Prostate gland (tissue), 2 donors: ENCODE data around the gene TBC1D7. TPM values are rescaled to one million over a fixed set of nuclear protein-coding genes. Genes with fewer than 3 reads are reported as not detected.
"Not testable (repeated sequence)": the region's sequence is repeated elsewhere in the genome, so short reads cannot be mapped to it uniquely, and the experiment has no call there.

Experiments used
- DNase-seq: peaks from one replicate; pipeline ENCODE4 v3.0.0-alpha.2; 2019; ENCODE audit warnings: low spot score
- H3K27ac ChIP-seq, 2 donors: fragments of 200-600 bp; sonication (generic); 2 replicates each; pipeline ENCODE4 v1.5.1; 2017 to 2019
- H3K27me3 ChIP-seq: fragments of 200-600 bp; sonication (generic); replicated peaks from 2 replicates; pipeline ENCODE4 v1.5.1; 2019; ENCODE audit not compliant: insufficient read depth
- H3K36me3 ChIP-seq, 2 donors: fragments of 200-600 bp; sonication (generic); 1 replicate in 1 of 2; 2 replicates in 1 of 2; pipeline versions ENCODE4 v1.5.1 to v1.8.1; 2017 to 2019
- H3K4me1 ChIP-seq: fragments of 200-600 bp; sonication (generic); replicated peaks from 2 replicates; pipeline ENCODE4 v1.5.1; 2019
- H3K4me3 ChIP-seq, 2 donors: fragments of 200-600 bp; sonication (generic); 2 replicates each; pipeline ENCODE4 v1.5.1; 2017 to 2019
- H3K9me3 ChIP-seq: fragments of 200-600 bp; sonication (generic); 2 replicates; pipeline ENCODE4 v1.5.1; 2017
- POLR2A ChIP-seq: fragments of 450-650 bp; IDR thresholded peaks from one replicate; pipeline ENCODE4 v1.6.1; 2016; ENCODE audit warnings: antibody characterized with exemption, mild to moderate bottlenecking
- POLR2AphosphoS5 ChIP-seq: sonication (generic); formaldehyde crosslinking; IDR thresholded peaks from one replicate; pipeline ENCODE4 v1.6.1; 2017; ENCODE audit warnings: antibody characterized with exemption
- WGBS: methylation state at CpG from one replicate; pipeline ENCODE4 v1.1.5; 2018; 5-methylcytosine and 5-hydroxymethylcytosine counted together
- intact Hi-C: fragments of 100-400 bp; cut with DNase I; formaldehyde crosslinking; loops from one replicate; pipeline ENCODE4 v1.14.2; 2022
- total RNA-seq, 2 donors: library from RNA; depleted of rRNA; stranded (reverse); fragments of >200 nt; gene quantifications; one replicate each; pipeline ENCODE4 v1.1.0, GENCODE V29; 2016
- TF ChIP-seq, protein P1 (sequence below), 4 experiments: fragments of 200-600 bp in 2 of 4; fragments of 450-650 bp in 2 of 4; sonication (generic) in 2 of 4; IDR thresholded peaks; 1 replicate in 3 of 4; 2 replicates in 1 of 4; pipeline ENCODE4 v1.5.1; 2016 to 2019; ENCODE audit warnings: antibody characterized with exemption in 4 of 4, mild to moderate bottlenecking in 2 of 4, moderate library complexity in 2 of 4

Gene TBC1D7
- total RNA-seq, 2 donors from 2014 or later = 11.6 to 27.9 TPM

DNA sequence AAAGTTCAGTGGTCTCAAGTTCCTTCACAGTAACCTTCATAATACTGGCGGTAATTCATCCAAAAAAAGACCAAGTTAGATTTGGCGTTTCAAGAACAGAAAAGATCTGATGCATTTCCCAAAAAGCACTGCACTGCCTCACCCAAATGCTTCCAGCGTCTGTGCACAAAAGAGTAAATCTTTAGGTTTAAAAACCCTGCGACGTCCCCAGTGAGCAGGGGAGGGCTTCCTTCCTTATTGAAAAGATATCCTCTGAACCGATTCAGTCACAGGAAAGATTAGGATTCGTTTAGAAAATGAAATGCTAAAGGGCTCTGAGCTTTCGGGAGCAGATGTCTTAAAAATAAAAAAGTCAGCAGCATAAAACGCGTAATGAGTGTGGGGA, 654 bp downstream of the TBC1D7 start:
- H3K4me1 ChIP-seq = no peaks in the 10 kb centered on the region
- TF ChIP-seq POLR2AphosphoS5 = no peak
- no peak for TF ChIP-seq POLR2A
- TF ChIP-seq, protein P1, sequence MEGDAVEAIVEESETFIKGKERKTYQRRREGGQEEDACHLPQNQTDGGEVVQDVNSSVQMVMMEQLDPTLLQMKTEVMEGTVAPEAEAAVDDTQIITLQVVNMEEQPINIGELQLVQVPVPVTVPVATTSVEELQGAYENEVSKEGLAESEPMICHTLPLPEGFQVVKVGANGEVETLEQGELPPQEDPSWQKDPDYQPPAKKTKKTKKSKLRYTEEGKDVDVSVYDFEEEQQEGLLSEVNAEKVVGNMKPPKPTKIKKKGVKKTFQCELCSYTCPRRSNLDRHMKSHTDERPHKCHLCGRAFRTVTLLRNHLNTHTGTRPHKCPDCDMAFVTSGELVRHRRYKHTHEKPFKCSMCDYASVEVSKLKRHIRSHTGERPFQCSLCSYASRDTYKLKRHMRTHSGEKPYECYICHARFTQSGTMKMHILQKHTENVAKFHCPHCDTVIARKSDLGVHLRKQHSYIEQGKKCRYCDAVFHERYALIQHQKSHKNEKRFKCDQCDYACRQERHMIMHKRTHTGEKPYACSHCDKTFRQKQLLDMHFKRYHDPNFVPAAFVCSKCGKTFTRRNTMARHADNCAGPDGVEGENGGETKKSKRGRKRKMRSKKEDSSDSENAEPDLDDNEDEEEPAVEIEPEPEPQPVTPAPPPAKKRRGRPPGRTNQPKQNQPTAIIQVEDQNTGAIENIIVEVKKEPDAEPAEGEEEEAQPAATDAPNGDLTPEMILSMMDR (IDR thresholded peaks at IDR 0.05) = no peak
- DNase-seq = no peak
- no peaks in the 10 kb centered on the region for H3K9me3 ChIP-seq
- H3K36me3 ChIP-seq = no peaks in the 10 kb centered on the region
- peak overlapping the region; percentile 89 to 90 for H3K27ac ChIP-seq
- under 1% methylated on average over 10 of the region's 10 CpGs for WGBS
- H3K4me3 ChIP-seq = peak overlapping the region; percentile 74
- no peaks in the 10 kb centered on the region for H3K27me3 ChIP-seq
- intact Hi-C loops = loop anchor here (2.0 to 5.0 kb wide), 2 partner anchors 135 to 417 kb away; no protein-coding TSS in a partner anchor

DNA sequence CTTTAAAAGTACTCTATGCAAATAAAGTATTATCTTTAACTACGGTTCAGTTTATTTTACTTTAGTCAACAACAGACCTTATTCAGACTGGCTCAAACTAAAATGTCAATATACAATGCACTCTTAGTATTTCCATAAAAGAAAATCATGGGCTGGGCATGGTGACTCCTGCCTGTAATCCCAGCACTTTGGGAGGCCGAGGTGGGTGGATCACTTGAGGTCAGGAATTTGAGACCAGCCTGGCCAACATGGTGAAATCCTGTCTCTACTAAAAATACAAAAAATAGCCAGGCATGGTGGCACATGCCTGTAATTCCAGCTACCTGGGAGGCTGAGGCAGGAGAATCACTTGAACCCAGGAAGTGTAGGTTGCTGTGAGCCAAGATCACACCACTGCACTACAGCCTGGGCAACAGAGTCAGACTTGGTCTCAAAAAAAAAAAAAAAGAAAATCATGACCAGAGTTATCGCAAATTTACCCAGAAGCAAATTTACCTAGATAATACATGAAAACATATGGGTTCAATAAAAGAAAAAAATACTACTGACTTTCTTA, 2.2 kb downstream of the TBC1D7 start:
- H3K4me1 ChIP-seq, H3K27me3 ChIP-seq, H3K9me3 ChIP-seq, H3K36me3 ChIP-seq, DNase-seq, H3K4me3 ChIP-seq: not testable (repeated sequence)
- H3K27ac ChIP-seq = peak overlapping the region in 1 of 2 donors; percentile 44
- intact Hi-C loops = loop anchor here (5.0 kb wide), 1 partner anchor 134 kb away; no protein-coding TSS in a partner anchor
- 68% methylated on average over 3 of the region's 3 CpGs for WGBS

DNA sequence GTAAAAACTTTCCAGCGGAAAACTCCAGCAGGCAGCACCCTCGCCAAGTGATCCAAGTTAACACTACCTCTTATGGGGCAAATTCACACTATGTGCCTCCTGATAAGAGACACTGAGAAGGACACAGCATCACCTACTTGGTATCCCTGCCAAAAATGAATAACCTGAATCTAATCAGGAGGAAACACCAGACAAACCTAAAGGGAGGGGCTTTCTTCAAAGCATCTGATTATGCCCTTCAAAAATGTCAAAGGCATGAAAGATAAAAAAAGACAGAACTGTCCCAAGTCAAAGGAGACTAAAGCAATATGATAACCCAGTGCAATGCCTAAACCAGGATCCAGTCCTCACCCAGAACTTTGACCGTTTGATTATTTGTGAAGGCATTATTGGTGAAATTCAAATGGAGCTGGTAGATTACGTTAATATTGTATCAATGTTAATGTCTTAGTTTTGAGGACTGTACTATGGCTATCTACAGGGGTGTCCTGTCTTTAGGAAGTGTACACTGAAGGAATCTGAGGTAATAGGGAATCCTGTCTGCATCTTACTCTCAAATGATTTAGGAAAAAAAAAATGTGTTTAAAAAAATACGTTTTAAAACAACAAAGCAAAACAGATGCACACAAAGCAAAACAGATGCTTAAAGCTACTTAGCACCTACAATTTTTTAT, 8.3 kb downstream of the TBC1D7 start:
- no peaks in the 10 kb centered on the region for H3K27me3 ChIP-seq
- intact Hi-C loops = no loop called here
- no peak overlapping the region for H3K4me3 ChIP-seq
- H3K27ac ChIP-seq = no peak overlapping the region
- no peaks in the 10 kb centered on the region for H3K9me3 ChIP-seq
- DNase-seq = no peak
- H3K4me1 ChIP-seq = no peaks in the 10 kb centered on the region
- TF ChIP-seq POLR2AphosphoS5 (no peak), POLR2A (no peak)
- TF ChIP-seq, protein P1 (IDR thresholded peaks at IDR 0.05) = no peak
- 97% methylated on average over 5 of the region's 5 CpGs for whole genome bisulfite sequencing
- no peaks in the 10 kb centered on the region for H3K36me3 ChIP-seq

DNA sequence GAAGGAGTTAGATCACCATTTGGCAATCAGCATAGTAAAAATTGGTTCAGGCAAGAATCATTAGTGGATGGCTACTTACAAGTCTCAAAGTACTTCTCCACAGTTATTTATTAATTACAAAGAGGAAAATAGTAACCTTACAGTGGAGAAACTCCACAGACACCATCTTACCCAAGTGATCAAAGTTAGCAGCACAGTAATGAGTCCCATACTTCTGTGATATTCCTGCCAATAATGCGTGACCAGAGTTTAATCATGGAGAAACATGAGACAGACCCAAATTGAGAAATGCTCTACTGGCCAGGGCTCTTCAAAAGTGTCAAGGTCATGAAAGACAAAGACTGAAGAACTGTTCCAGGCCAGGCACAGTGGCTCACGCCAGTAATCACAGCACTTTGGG, 9.5 kb downstream of the TBC1D7 start:
- Histone ChIP-seq H3K36me3 (no peaks in the 10 kb centered on the region), H3K9me3 (no peaks in the 10 kb centered on the region), H3K4me3 (no peak overlapping the region), H3K4me1 (no peaks in the 10 kb centered on the region), H3K27ac (no peak overlapping the region), H3K27me3 (no peaks in the 10 kb centered on the region)
- WGBS = 100% methylated on average over 2 of the region's 2 CpGs
- TF ChIP-seq POLR2A = no peak
- TF ChIP-seq POLR2AphosphoS5 = no peak
- TF ChIP-seq, protein P1 (IDR thresholded peaks at IDR 0.05) = no peak
- DNase-seq = no peak
- intact Hi-C loops = no loop called here

DNA sequence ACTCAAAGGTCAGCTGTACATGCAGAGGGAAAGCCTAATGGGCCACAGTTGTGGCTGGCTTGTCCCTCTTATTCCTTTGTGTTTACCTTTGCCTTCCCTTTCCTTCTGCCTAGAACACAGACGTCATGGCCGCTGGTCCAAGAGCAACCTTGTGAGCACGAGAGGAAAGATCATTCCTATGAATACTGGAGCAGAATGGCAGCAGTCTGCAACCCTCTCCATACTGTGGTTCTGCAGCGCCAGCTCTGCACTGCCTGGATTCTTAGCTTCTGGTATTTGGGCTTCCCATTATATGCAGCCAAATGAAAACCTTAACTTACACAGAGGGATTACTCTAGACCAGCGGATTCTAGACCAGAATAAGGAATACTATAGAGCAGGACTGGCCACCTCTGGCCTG, 12.4 kb downstream of the TBC1D7 start:
- DNase-seq = no peak
- H3K9me3 ChIP-seq = no peaks in the 10 kb centered on the region
- H3K27me3 ChIP-seq = no peaks in the 10 kb centered on the region
- intact Hi-C loops = no loop called here
- no peak overlapping the region for H3K4me3 ChIP-seq
- no peak for TF ChIP-seq POLR2AphosphoS5
- TF ChIP-seq, protein P1 (IDR thresholded peaks at IDR 0.05) = no peak
- TF ChIP-seq POLR2A = no peak
- H3K27ac ChIP-seq = no peak overlapping the region
- no peaks in the 10 kb centered on the region for H3K36me3 ChIP-seq
- WGBS = 79% methylated on average over 5 of the region's 5 CpGs
- no peaks in the 10 kb centered on the region for H3K4me1 ChIP-seq
